Activated T-cell treated with anti-CD3 and anti-CD28 coated beads, Interleukin-2, amount 50 U/mL, for 1 hour (primary cell): ENCODE measurements around the gene MRPL20.
"Not testable (repeated sequence)": the region's sequence is repeated elsewhere in the genome, so short reads cannot be mapped to it uniquely, and the experiment has no call there.

Experiments used
- DNase-seq: peaks from one replicate; pipeline ENCODE4 v3.0.0-alpha.2; 2020

Gene MRPL20

DNA sequence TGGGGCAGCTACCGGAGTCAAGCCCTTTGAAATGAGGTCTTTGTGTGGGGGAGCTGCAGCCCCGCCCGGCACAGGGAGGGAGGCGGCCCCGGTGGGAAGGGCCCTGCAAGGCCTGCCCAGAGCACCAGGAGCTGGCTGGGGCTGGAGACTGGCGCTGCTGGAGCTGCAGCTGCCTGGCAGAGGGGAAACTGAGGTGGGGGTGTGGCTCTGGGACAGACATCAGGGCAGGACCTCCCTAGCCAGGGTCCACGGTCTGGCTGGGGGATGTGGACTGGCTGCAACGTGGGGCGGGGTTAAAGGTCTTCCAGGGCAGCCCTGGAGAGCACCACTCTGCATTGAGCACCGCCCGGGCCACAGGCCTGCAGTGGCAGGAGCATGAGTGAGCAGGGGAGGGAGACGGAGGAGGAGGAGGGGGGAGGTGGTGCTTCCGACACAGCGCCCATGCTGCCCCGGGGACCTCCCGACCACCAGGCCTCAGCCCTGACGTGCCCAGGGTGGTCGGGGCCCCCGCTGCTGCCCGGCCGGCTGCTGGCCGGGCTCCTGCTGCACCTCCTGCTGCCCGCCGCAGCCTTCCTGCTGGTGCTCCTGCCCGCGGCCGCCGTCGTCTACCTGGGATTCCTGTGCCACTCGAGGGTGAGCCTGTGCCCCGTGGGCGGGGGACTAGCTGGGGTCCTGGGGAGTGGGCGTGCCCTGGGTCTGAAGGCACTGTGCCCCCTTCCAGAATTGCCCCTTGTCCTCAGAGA, 18.8 kb upstream of the MRPL20 start:
- DNase-seq, result peak; percentile 16

GRCh38 chr1:1425426-1425752, 18.3 kb upstream of the MRPL20 start:
- DNase-seq, result no peak

DNA sequence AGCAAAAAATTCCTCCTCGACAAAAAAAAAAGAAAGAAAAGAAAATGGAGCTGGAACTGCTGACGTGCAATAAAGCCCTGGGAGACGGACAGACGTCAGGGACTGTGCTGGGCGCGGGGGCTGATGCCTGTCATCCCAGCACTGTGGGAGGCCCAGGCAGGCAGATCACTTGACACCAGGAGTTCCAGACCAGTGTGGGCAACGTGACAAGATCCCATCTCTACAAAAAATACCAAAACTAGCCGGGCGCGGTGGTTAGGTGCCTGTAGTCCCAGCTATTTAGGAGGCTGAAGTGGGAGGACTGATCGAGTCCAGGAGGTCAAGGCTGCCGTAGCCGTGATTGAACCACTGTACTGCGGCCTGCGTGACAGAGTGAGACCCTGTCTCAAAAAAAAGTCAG, 17.6 kb upstream of the MRPL20 start:
- no peak for DNase-seq

DNA sequence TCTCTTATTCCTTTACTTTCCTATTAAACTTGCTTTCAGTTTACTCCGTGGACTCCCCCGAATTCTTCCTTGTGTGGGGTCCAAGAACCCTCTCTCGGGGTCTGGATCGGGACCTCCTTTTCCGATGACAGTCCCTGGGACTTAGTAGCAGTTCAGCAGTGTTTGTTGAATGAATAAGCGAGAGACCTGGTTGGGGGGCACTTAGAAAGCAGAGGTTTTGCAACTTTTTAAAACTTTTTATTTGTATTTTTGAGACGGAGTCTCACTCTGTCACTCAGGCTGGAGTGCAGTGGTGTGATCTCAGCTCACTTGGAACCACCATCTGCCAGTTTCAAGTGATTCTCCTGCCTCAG, 16.1 kb upstream of the MRPL20 start:
- DNase-seq, result no peak

GRCh38 chr1:1422465-1423244, 15.6 kb upstream of the MRPL20 start:
- peak; percentile 14 for DNase-seq

DNA sequence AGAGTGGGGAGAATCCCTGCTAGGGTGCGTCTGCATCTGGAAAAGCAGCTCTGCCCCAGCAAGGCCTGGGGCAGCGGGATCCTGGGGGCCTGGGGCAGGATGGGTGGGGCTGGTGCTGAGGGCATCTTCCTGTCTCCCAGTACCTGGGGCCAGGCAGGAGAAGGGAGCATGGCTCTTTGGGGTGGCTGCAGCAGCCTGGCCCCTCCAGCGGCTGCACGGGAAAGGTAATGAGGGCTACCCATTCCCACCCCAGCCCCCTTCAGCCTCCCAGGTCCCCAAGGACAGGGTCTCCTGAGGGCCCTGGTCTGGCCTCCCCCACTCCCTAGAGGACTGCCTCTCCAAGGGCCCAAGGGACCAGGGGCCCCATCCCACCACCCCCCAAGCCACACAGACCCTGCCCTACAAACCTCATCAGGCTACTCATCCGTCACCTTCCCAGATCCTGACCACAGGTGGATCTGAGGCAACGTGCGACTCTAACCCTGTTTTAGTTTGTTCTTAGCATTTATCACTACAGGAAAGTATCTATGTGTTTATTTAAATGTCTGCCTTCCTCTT, 14.9 kb upstream of the MRPL20 start:
- DNase-seq, result no peak

DNA sequence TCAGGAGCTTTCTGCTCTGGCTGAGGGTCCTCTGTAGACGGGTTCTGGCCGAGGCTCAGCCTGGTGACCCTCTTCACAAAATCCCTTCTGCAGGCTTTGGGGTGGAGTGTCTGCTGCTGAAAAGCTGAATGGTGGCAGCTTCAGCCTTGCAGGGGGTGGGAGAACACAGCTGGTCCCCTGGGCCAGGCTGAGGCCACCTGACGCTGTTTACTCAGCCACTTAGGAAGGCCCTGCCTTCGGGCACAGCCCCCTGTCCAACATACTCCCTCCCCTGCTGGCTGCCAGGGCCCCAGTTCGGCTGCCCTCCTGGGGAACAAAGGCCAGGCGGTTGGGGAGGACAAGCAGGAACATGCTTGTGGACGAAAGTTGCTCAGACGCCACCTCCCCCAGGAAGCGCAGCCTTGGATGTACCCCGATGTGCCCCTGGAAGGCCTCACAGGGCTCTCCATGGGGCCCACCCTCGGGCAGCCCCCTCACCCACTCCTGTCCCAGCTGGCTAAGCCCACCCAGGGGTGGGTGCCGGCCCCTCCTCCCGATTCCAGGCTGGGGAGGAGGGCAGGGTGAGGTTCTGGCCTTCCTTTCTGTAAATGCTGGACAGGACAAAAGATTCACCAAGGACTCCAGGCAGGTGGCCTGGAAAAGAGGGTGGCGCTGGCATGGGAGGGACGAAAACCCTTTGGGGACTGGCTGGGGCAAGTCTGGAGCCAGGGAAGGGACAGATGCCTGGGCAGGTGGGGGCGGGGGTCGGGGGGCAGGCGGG, 14.2 kb upstream of the MRPL20 start, which contains the start of gene ANKRD65:
Gene ANKRD65 (minus strand): TSS at position 130 of the 760 bp plus-strand sequence. CDS start 271 bp downstream, outside the sequence.
- DNase-seq, result no peak

- no peak for DNase-seq
These were observed 13.6 kb upstream of the MRPL20 start for GRCh38 chr1:1420654-1421141.

DNA sequence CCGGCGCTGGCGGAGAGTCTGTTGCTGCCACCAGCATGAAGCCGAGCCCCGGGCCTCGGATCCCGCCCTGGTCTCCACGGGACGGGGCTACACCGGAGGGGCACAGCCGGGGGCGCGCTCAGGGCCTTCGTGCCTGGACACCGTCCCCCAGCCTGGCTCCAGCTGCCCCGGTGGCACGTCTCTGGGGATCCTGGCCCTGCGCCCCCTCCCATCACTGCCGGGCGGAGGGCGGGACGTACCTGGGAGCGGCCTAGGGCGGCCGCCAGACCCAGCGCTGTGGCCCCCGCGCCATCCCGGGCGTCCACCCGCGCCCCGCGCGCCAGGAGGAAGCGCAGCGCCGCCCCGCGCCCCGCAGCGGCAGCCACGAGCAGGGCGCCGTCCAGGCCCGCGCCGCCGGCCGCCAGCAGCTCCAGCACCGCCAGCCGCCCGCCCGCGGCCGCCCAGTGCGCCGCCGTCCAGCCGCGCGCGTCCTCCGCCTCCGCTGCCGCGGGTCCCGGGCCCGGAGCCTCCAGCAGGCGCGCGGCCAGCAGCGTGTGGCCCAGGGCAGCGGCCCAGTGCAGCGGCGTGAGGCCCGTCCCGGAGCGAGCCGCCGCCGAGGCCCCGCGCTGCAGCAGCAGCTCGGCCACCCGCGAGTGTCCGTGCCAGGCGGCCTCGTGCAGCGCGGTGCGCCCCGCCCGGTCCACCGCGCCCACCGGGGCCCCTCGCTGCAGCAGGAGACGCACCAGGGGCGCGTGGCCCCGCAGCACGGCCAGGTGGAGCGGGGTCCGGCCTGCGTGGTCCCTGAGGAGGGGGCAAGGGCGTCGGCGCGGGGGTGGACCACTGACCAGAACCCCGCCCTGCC, 12.9 kb upstream of the MRPL20 start:
- peak; percentile 40 for DNase-seq

GRCh38 chr1:1419363-1419812, 12.3 kb upstream of the MRPL20 start:
- no peak for DNase-seq

DNA sequence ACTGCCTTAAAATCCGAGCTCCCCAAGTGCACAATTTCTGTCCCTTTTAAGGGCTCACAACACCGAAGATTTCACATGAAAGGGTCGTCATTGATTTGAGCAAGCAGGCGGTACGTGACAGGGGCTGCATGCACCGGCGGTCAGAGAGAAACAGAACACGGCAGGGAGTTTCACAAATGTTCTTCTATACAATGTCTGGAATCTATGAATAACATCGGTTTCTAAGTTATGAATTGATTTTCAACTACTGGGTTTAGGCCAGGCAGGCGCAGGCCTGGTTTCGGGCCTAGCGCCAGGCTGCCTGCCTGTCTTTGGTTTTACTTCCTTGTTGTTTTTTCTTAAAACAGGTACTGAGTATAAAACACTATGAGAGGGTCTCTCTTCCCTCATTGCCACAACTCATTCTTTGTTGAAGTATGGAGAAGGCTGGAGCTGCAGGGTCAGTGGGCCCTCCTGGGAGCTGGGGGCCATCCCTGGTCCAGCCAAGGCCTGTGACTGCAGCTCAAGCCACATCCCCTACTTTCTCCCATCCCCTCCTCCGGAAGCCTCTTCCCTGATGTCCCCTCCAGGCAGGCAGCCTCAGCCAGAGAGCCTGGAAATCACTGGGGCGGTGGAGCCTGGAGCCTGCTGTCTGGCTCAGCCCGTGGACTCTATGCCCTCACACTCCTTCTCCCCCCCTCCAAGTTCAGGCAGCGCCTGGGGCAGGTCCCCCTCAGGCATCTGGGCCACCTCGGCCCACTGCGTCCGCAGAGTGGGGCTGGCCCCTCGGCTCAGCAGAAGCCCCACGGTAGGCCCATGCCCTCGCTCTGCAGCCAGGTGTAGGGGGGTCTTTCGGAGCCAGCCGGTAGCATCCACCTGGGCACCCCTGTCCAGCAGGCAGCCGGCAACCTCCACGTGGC, 11.6 kb upstream of the MRPL20 start:
- DNase-seq, result no peak

- DNase-seq, result not testable (repeated sequence)
These were observed 10.9 kb upstream of the MRPL20 start for GRCh38 chr1:1417825-1418463.

- DNase-seq, result not testable (repeated sequence)
These were observed 10.3 kb upstream of the MRPL20 start for GRCh38 chr1:1417396-1417795.

DNA sequence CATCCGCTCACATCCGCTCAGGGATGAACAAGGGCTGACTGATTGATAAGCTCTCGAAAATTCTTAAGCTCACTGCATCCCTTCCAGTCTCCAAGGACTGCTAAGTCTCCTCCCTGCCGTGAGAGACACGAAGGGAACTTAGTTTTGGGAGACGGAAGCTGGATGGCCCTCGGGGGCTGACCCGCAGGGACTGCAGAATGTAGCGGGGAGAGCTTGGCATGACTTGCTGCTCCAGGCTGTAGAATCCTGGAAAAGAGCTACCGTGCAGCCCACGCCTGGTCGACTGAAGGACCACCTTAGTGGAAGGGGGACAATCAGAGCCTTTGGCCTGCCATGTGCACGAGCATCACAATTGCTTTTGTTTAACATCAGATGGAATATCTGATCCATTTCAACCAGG, 8.7 kb upstream of the MRPL20 start:
- no peak for DNase-seq

- DNase-seq, result not testable (repeated sequence)
These were observed 5.3 kb upstream of the MRPL20 start for GRCh38 chr1:1412311-1412902.

DNA sequence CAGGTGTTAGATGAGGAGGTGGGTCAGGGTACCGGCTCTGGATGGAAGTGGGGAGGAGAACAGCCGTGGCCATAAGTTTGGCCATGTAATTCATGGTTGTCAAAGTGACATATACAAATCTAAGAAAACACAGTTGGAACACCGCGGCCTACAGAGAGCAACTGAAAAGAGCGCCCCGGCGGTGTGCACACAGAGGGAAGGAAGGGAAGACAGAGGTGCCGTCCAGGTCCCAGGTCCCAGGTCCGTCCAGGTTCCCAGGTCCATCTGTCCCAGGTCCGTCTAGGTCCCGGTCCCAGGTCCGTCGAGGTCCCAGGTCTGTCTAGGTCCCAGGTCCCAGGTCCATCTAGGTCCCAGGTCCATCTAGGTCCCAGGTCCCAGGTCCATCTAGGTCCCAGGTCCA, 4.5 kb upstream of the MRPL20 start:
- no peak for DNase-seq

DNA sequence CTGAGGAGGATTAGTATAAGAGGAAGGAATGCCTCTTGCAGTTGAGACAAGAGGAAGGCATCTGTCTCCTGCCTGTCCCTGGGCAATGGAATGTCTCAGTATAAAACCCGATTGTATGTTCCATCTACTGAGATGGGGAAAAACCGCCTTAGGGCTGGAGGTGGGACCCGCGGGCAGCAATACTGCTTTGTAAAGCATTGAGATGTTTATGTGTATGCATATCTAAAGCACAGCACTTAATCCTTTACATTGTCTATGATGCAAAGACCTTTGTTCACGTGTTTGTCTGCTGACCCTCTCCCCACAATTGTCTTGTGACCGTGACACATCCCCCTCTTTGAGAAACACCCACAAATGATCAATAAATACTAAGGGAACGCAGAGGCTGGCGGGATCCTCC, 3.1 kb upstream of the MRPL20 start:
- not testable (repeated sequence) for DNase-seq

- no peak for DNase-seq
These were observed 684 bp upstream of the MRPL20 start for GRCh38 chr1:1407636-1408318.

DNA sequence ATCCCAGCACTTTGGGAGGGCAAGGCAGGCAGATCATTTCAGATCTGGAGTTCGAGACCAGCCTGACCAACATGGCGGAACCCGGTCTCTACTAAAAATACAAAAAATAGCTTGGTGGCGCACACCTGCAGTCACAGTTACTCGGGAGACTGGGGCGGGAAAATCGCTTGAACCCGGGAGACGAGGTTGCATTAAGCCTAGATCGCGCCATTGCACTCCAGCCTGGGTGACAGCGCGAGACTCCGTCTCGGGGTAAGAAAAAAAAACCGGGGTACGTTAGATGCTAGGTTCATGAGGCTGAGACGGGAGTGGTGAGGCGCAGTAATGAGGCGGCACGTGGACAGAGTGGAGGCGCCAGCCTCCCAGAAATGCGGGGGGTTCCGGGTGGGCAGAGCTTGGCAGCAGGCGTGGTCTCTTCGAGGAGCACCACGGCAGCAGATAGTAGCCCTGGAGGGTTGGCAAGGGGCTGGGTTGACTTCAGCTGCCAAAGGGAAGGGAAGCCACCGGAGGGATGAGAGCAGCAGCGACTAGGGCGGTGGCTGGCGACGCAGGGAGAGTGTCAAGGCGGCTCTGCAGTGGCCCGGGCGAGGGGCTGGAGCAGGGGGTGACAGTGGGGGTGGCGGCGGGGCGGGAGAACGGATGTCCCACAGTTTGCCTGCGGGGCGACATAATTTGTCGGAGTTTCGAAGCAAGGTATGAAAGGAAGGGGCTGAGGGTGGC, 832 bp downstream of the MRPL20 start:
- DNase-seq, result no peak
